Panc1 (cell line): ENCODE data around the gene TMC7. TPM values are rescaled to one million over a fixed set of nuclear protein-coding genes. Genes with fewer than 3 reads are reported as not detected.

ENCODE experiments used
- ATAC-seq: fragments of 200-7000 bp; cut with Tn5 transposase; 2 replicates; pipeline ENCODE4 v1.9.1; 2020; ENCODE audit warnings: mild to moderate bottlenecking, moderate library complexity
- BruUV-seq: library from RNA; stranded (reverse); fragments of 400-500 nt; replicated peaks from 2 replicates; lab custom pipeline; 2021; lab: Mats Ljungman, UMichigan
- CTCF ChIA-PET: fragments of 300-600 bp; sonication (Branson Sonifier 250); formaldehyde crosslinking; loops from one replicate; lab custom pipeline; 2022; ENCODE audit warnings: antibody characterized with exemption; lab: Charles Lee
- POLR2A ChIA-PET: fragments of 300-600 bp; sonication (Branson Sonifier 250); formaldehyde crosslinking; loops from one replicate; lab custom pipeline; 2022; ENCODE audit warnings: antibody characterized with exemption; lab: Charles Lee
- DNase-seq: peaks from one replicate; pipeline ENCODE4 v3.0.0-alpha.2; 2010; ENCODE audit warnings: low read depth, low spot score
- H3K27ac ChIP-seq: 2 replicates; pipeline ENCODE4 v1.5.1; 2011; ENCODE audit warnings: mild to moderate bottlenecking, low read length, inconsistent platforms
- H3K27me3 ChIP-seq: fragments of 200-500 bp; sonication (Bioruptor generic); 2 replicates; pipeline ENCODE4 v1.6.0; 2014; ENCODE audit warnings: low read length, inconsistent platforms; ENCODE audit not compliant: control insufficient read depth, insufficient read depth
- H3K36me3 ChIP-seq: fragments of 200-500 bp; sonication (Bioruptor generic); 2 replicates; pipeline ENCODE4 v1.5.1; 2014; ENCODE audit warnings: inconsistent platforms, mild to moderate bottlenecking, low read length, moderate library complexity; ENCODE audit not compliant: control insufficient read depth, insufficient read depth
- H3K4me1 ChIP-seq: 2 replicates; pipeline ENCODE4 v1.5.1; 2011; ENCODE audit warnings: inconsistent platforms, mild to moderate bottlenecking, low read length, moderate library complexity; ENCODE audit not compliant: control insufficient read depth, insufficient read depth
- H3K4me3 ChIP-seq, 2 experiments: 2 replicates each; pipeline ENCODE4 v1.5.1; 2011 to 2012; ENCODE audit warnings: low read depth in 2 of 2, low read length in 2 of 2, mild to moderate bottlenecking in 2 of 2, inconsistent platforms in 1 of 2, moderate library complexity in 1 of 2
- H3K9me3 ChIP-seq: fragments of 200-500 bp; sonication (Bioruptor generic); 2 replicates; pipeline ENCODE4 v1.5.1; 2014; ENCODE audit warnings: low read depth, mild to moderate bottlenecking, inconsistent platforms, low read length, moderate library complexity; ENCODE audit not compliant: control insufficient read depth, insufficient read depth
- CTCF ChIP-seq: fragments of 450-650 bp; IDR thresholded peaks from 2 replicates; pipeline ENCODE4 v1.5.1; 2017; ENCODE audit warnings: mild to moderate bottlenecking
- POLR2AphosphoS5 ChIP-seq: IDR thresholded peaks from 2 replicates; pipeline ENCODE4 v1.6.1; 2012; ENCODE audit warnings: mild to moderate bottlenecking, low read depth, low read length, moderate library complexity
- REST ChIP-seq, 2 experiments: IDR thresholded peaks; 2 replicates each; pipeline ENCODE4 v1.6.1; 2011 to 2012; ENCODE audit warnings: low read depth in 2 of 2, control low read depth in 1 of 2, low read length in 1 of 2, mild to moderate bottlenecking in 1 of 2, moderate library complexity in 1 of 2; ENCODE audit not compliant: insufficient read depth in 1 of 2
- SIN3A ChIP-seq: IDR thresholded peaks from 2 replicates; pipeline ENCODE4 v1.6.1; 2012; ENCODE audit warnings: low read depth, mild to moderate bottlenecking, low read length, moderate library complexity, borderline replicate concordance; ENCODE audit not compliant: insufficient read depth
- TCF7L2 ChIP-seq: IDR thresholded peaks from 2 replicates; pipeline ENCODE4 v1.6.1; 2011; ENCODE audit warnings: mild to moderate bottlenecking, low read depth, low read length, inconsistent platforms
- in situ Hi-C: cut with HindIII; loops from 2 replicates; pipeline ENCODE4 v1.10.0; 2016; ENCODE audit warnings: low sequenced_read_pairs, low pct_unique_long_range_greater_than_20kb
- intact Hi-C: fragments of 100-400 bp; cut with micrococcal nuclease; formaldehyde crosslinking; loops from one replicate; pipeline ENCODE4 v1.10.0; 2022; ENCODE audit not compliant: unreplicated experiment
- total RNA-seq: library from RNA; stranded (reverse); gene quantifications from one replicate; pipeline ENCODE4 v1.2.1, GENCODE V29; 2021; ENCODE audit not compliant: unreplicated experiment

Gene TMC7
- total RNA-seq, 1 experiment from 2014 or later: 5.1 TPM

- Histone ChIP-seq H3K4me1 (peaks cover 26% of the 10 kb centered on the region), H3K9me3 (peaks cover 1% of the 10 kb centered on the region; the same call in 1 of the 2 replicates), H3K4me3 (no peak overlapping the region), H3K27me3 (no peaks in the 10 kb centered on the region), H3K36me3 (no peaks in the 10 kb centered on the region), H3K27ac (peak overlapping the region; percentile 57; the same call in 1 of the 2 replicates)
- ChIA-PET CTCF (interaction anchor here (0.6 kb wide), 1 partner anchor 110 kb away, joined by 3 read pairs; no protein-coding TSS in a partner anchor), POLR2A (no interaction called here)
- no TSS peak for BruUV-seq
- DNase-seq (no peak), ATAC-seq (no peak)
- intact Hi-C loops: no loop called here
- TF ChIP-seq POLR2AphosphoS5: no peak
- no peak for TF ChIP-seq TCF7L2
- no peak for TF ChIP-seq SIN3A
- TF ChIP-seq CTCF: no peak
- no peak for TF ChIP-seq REST (IDR thresholded peaks at IDR 0.05; ENCODE audit: insufficient read depth in 1 of 2, low read depth in 2 of 2, low read length in 1 of 2)
- in situ Hi-C loops: no loop called here
These were observed 109.1 kb downstream of the TMC7 start for GRCh38 chr16:19092653-19093410.

- CTCF ChIA-PET: interaction anchor here (0.5 to 2.1 kb wide), 16 partner anchors 11 to 434 kb away, joined by 3 to 13 read pairs (median 4); partner anchors contain the start of gene ITPRIPL2
- DNase-seq (no peak), ATAC-seq (no peak)
- BruUV-seq: no TSS peak
- Histone ChIP-seq H3K36me3 (no peaks in the 10 kb centered on the region), H3K4me3 (no peak overlapping the region), H3K4me1 (peaks cover 26% of the 10 kb centered on the region), H3K27ac (peak overlapping the region; percentile 93; the same call in 1 of the 2 replicates), H3K9me3 (peaks cover 7% of the 10 kb centered on the region; the same call in 1 of the 2 replicates), H3K27me3 (no peaks in the 10 kb centered on the region)
- in situ Hi-C loops (no loop called here), intact Hi-C loops (no loop called here)
- POLR2A ChIA-PET: interaction anchor here (0.6 to 1.7 kb wide), 4 partner anchors 9 to 317 kb away, joined by 3 to 11 read pairs (median 4); no protein-coding TSS in a partner anchor
- no peak for TF ChIP-seq CTCF
- no peak for TF ChIP-seq TCF7L2
These were observed 110.2 kb downstream of the TMC7 start for GRCh38 chr16:19093631-19094541.
